Endometrium (tissue), 2 donors: ENCODE measurements around the gene FBLN5.

ENCODE experiments used
- FAIRE-seq: peaks from 2 replicates; lab custom pipeline; 2012; peaks lifted over from hg19 to GRCh38; lab: Jason Lieb, UNC
- donor health status: control.
- donor health status: control.

FBLN5 gene

GRCh38 chr14:91947475-91948184, at the start of gene FBLN5:
FBLN5 (minus strand) TSS chr14:91947694; CDS start chr14:91947229, 465 bp downstream.
- FAIRE-seq = no peak

GRCh38 chr14:91996948-91997371, 49.5 kb upstream of the FBLN5 start:
- FAIRE-seq = peak; percentile 94

GRCh38 chr14:91987192-91987591, 39.7 kb upstream of the FBLN5 start:
- no peak for FAIRE-seq

GRCh38 chr14:91985521-91986255, 38.2 kb upstream of the FBLN5 start:
- no peak for FAIRE-seq

GRCh38 chr14:91985008-91985407, 37.5 kb upstream of the FBLN5 start:
- no peak for FAIRE-seq

- no peak for FAIRE-seq
Measured at GRCh38 chr14:91983588-91983987, 36.1 kb upstream of the FBLN5 start.

- FAIRE-seq = no peak
Measured at GRCh38 chr14:91980157-91980556, 32.7 kb upstream of the FBLN5 start.

GRCh38 chr14:91977884-91978283, 30.4 kb upstream of the FBLN5 start:
- FAIRE-seq = no peak

- FAIRE-seq = no peak
Measured at GRCh38 chr14:91975763-91976162, 28.3 kb upstream of the FBLN5 start.

- FAIRE-seq = no peak
Measured at GRCh38 chr14:91971188-91971778, 23.8 kb upstream of the FBLN5 start.

GRCh38 chr14:91968280-91968679, 20.8 kb upstream of the FBLN5 start:
- FAIRE-seq = no peak

GRCh38 chr14:91964724-91965123, 17.2 kb upstream of the FBLN5 start:
- no peak for FAIRE-seq

- FAIRE-seq = no peak
Measured at GRCh38 chr14:91964011-91964410, 16.5 kb upstream of the FBLN5 start.

- no peak for FAIRE-seq
Measured at GRCh38 chr14:91963465-91963864, 16.0 kb upstream of the FBLN5 start.

GRCh38 chr14:91961297-91962220, 14.1 kb upstream of the FBLN5 start:
- FAIRE-seq = peak; percentile 33

GRCh38 chr14:91957876-91958313, 10.4 kb upstream of the FBLN5 start:
- FAIRE-seq = no peak

GRCh38 chr14:91956616-91957015, 9.1 kb upstream of the FBLN5 start:
- FAIRE-seq = no peak

- FAIRE-seq = no peak
Measured at GRCh38 chr14:91955168-91955567, 7.7 kb upstream of the FBLN5 start.

- FAIRE-seq = no peak
Measured at GRCh38 chr14:91953170-91953985, 5.9 kb upstream of the FBLN5 start.

- FAIRE-seq = no peak
Measured at GRCh38 chr14:91946622-91947474, 646 bp downstream of the FBLN5 start.
